GDM1 (cell line): Measurements from ENCODE around the gene HOXB4.

Source experiments
- DNase-seq: peaks from one replicate; lab custom pipeline; 2025; lab: John Stamatoyannopoulos, UW

The HOXB4 gene

GRCh38 chr17:48571826-48572417, 6.2 kb downstream of the HOXB4 start:
- DNase-seq: no peak

DNA sequence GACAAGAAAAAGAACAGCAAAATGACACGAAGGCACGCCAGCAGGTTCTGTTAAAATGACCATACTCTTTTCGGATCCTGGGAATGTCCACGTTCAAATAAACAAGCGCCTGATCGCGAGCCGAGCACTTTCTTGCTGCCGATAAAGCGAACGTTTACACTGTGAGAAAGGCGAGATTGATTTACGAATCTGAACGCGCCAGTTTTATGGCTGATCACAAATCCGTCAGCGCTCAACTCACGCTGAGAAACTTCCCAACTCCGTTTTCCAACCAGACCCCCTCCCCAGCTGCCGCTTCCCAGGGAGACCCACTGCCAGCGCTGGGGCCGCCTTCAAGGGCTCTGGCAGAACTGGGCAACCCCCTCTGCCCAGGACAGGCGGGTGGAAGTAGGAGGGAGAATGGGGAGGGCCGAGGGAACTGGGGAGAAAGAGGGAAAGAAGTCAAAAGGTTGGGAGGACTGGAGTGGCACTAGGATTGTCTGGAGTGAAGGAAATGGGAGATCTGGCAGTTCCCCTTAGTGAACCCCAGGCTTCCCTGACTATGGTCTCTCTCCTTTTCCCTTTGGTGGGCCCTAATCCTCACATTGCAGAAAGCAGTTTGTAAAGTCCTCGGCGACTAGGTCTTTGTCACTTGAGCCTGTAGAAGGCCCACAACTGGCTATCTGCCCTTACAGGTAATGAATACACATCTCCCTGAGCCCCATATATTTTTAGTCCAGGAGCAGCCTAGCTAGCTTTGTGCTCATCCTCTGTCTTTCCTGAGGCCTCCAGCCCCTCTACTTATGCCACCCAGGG, 6.9 kb downstream of the HOXB4 start:
- no peak for DNase-seq

DNA sequence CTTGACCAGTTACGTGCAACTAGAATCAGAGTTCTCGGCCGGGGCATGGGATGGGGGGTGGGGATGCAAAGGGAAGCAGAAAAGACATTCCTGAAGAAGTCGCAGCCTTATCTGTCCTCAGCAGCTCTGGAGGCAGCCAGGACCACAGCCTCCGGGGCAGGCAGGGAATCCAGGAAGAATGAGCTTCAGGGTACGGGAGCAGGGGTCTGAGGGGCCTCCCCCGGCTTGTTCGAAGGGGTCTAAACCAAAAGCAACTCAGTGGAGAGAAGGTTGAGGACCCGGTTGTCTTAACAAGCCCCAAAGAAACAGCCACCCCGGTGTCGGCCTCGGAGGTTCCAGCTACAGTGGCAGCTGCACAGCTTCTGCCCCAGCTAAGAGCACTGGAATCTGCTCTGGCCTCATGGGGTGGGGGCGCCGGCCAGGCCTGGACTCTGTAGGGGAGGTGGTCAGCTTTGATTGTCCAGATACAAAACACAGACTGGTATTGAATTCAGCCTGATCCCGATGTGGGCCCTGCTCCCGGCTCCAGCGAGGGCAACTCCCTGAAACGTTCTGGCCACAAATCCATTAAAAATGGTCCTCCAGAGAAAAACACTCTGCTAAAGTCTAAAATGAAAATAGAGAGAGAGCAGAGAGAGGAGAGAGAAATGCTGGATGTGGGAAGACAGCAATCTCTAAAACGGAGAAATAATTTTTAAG, 7.7 kb downstream of the HOXB4 start:
- no peak for DNase-seq

DNA sequence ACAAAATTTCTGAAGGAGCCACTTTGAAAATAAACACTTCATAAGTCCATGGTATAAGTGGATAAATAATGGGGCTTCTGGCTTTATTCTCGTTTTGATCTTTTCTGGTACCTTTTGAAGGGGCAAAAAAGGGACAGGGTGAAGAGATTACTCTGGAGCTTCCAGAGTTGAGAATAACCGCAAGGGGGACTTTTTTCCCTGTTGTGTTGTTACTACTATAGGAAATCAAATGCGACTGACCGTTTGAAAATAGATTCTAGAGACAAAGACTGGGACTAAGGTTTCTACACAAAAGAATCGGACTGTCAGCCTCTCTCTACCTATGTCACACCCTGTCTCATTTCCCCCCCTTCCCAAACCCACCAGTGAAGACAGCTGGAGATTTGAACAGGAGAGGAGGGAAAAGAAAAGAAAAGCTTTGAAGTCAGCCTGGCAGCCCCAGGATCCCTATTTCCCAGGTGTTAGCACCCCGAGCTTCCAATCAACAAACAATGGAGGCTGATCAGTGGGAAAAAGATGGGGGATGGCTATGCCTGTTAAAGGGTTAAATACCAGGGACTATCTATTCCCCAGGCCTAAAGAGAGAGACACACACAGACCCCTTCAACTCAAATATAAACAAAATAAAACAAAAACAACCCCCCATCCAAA, 8.4 kb downstream of the HOXB4 start:
- DNase-seq: no peak

DNA sequence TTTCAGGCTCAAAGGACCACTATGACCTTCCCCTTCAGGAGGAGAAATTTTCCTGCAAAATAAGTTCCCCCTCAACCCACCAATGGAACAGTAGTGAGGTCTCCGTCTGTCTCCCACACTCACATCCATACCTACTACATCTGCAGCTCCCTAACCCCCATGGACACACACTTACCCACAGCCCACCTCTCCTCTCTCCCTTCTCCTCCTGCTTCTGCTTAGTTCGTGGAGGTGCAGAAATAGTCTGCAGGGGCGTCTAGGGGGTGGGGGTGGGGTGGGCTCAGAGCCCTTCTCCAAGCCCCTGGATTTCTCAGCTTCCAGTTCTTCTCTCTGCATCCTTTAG, 8.9 kb downstream of the HOXB4 start:
- no peak for DNase-seq

DNA sequence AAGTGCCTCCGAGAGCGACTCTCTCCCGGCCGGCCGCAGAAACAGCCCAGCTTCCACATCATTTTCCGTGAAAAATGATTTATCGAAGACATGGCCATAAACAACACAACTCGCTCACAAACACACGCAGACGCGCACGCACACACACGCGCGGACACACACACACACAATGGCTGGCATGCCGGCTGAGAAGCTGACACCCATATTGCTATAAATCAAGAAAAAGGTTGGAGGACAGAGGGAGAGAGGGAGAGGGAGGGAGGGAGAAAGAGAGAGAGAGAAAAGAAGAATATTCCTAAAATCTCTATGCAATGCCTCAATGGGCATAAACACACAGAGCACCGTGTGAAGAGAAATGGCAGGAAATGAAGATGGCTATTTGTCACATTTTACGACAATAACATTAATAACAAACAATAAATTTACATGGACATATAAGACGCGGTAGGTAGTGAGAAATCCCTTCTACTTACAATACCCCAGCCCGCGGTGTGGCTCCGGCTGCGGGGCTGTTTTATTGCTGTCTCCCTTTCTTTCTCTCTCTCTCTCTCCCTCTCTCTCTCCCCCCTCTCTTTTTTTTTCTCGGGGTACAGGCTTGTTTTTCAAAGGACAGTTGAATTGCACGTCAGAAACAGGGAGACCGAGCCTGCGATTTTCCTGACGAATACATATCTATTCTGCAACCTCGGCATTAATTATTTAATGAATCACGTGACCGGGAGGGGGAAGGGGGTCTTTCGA, 9.5 kb downstream of the HOXB4 start:
- no peak for DNase-seq

DNA sequence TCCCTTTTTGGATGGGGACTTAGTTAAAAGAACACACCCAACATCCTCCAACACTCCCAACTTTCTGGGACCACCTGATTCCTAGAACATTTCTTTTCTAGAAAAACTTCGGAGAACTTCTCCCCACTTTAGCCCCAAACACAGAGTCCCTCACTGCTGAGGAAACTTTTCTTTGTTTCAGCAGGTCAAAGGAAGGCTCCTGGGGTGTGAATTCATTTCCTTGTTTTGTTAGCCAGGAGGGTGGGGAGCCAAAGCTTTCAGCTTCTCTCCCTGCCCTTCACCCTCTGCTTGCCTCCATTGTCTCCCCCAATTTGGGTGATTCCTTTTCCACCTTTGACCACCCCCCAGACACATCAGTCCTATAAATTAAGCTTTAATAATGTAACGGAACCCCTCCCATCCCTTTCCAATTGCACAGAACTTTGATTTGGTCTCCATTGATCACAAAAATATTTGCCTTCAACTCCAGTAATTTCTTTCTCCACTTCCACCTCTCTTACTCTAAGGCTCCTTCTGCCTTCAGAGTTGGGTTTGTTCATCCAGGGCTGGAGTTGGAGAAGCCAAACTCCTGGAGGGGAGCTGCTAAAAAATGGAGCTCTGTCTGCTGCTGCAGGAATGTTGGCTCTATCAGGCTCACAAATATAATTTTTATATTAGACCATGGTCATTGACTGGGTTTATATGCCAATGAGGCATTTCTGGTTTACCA, 10.3 kb downstream of the HOXB4 start:
- DNase-seq: no peak

DNA sequence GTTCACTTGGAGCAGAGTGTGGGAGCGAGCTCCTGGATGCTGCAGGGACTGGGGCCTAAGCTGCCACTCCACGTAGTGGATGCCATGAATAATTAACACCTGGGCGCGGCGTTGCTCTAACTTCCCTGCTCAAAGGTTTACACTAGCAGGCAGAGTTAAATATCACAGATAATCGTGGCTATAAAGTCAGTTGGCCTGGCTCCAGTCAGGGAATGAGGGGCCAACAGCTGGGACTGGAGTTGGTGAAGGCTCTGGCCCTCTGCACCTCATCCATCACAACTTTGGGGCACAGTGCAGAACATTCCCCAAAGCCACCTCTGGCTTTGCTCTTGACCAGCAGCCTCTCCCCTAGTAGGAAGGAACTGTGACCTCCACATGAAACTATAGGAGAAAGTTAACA, 10.9 kb downstream of the HOXB4 start:
- DNase-seq: no peak

GRCh38 chr17:48566717-48567116, 11.4 kb downstream of the HOXB4 start:
- DNase-seq: no peak

DNA sequence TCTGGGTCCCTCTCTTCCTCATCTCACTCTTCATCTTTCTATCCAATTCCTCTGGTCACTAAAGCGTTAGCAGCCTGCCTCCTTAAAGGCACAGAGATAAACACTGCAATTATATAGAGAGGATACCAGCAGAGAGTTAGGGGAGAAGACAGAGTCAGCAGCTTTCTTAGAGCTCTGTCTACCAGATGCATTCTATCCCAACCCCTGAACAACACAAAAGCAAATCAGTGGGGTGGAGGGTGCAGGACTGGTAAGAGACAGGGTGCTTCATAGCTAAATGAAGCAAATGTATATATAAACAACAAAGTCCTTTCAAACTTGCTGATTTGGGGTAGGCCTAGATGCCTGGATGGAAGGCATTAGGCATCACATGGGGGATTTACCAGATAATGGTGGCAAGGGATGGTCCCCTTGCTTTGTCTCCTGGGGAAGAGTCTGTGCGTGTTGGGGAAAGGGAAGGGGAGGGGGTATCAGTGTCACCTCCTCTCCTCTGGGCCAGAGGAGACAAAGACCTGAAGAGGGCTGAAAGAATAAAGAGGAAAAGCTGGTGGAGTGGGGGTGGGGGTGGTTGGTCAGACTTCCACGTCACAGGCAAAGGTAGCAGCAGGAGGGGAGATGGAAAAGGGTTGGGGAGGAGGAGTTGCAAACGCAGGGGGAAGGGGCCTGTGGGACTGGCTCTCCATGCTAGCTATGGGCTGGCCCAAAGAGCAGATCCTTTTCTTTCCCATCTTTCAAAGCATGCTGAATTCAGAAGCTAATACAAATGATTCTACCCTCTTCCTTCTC, 12.0 kb downstream of the HOXB4 start:
- no peak for DNase-seq

DNA sequence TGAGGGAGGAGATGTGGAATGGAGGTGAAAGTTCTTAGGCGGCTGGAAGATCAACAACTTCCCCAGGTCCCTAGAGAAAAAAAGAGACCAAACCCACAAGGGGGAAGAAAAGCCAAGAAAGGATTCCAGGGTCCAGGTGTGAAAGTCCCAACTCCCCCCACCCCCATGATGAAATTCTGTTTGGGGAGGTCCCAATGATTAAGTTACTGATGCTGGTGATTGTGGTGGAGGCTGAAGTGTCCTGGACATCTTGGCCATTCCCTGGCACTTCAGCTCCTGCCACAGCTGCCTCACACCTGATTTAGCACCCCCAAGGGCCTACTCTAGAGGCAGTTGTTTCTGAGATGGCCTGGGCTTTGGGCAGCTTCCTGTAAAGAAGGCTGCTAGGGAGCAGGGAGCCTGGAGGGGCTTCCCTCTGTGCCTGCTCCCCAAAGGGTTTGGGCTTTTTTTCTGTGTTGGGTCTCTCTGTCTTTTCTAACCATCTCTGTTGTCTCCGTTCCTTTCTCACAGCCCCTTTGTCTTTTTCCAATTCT, 13.1 kb downstream of the HOXB4 start:
- DNase-seq: no peak

DNA sequence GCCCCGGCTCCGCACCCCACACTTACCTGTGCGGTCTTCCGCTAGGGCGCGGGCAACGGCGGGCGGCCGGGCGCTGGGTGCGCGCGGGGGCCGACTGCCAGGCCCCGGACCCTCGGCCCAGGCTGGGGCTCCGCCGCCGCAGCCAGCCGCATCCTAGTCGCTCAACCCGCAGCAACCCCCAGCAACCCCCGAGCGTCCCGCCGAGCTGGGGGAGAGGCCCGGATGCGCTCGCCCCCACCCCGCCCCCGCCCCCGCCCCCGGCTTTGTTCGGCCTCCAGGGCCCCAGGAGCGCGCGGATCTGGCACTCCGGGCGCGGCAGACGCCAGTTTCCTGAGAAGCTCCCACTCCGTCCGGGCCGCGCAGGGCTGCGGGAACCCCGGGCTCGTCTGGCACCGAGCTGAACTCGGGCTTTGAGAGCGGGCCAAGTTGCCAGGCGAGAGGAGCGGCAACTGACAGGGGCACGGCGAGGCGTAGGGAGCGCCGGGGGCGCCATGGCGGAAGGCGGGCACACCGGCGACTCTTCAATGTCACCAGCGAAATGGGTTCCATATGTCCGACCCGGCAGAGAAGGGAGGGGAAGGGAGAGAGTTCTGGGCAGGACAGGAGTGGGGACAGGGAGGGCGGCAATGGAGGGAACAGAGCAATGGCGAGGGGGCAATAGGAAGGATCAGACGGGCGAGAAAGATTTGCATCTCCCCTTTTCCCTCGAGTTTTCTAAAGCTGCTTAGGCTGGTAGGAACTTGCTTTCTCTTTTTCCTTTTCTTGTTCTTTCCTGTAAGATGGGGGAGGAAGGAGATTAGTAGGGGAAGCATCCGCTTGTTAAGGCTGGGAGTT, 13.7 kb downstream of the HOXB4 start:
- no peak for DNase-seq

DNA sequence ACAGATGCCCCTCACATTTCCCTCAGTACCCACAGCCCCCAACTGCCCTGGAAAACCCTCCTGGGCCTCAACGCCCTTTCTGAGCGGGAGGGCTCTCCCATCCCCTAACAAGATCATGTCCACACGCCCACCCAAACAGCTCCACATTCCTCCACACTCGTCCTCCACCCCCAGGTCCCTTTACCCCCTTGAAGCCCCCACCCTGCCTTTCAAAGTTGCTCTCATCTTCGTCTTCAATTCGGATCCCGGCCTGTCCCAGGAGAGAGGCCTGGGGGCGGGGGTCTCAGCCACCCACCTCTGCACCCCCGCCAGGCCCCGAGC, 14.3 kb downstream of the HOXB4 start:
- DNase-seq: no peak

GRCh38 chr17:48563385-48563838, 14.7 kb downstream of the HOXB4 start:
- DNase-seq: no peak

DNA sequence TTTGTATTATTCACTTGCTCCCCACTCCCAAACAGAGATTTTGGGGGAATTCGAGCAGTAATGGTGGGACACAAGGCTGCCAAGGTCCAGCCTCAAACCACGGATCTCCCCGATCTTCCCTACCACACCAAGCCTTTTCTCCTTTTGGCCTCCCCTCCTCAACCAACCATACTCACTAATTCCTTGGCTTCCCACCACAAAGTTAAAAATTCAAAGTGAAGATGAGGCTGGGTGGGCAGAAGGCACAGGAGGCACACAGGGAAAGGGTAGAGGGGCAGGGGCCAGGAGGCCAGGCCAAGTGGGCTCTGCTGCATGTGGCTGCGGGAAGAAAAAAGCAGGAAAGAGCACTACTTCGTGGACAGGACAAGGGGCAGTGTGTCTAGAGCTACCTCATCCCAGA, 15.2 kb downstream of the HOXB4 start:
- no peak for DNase-seq

DNA sequence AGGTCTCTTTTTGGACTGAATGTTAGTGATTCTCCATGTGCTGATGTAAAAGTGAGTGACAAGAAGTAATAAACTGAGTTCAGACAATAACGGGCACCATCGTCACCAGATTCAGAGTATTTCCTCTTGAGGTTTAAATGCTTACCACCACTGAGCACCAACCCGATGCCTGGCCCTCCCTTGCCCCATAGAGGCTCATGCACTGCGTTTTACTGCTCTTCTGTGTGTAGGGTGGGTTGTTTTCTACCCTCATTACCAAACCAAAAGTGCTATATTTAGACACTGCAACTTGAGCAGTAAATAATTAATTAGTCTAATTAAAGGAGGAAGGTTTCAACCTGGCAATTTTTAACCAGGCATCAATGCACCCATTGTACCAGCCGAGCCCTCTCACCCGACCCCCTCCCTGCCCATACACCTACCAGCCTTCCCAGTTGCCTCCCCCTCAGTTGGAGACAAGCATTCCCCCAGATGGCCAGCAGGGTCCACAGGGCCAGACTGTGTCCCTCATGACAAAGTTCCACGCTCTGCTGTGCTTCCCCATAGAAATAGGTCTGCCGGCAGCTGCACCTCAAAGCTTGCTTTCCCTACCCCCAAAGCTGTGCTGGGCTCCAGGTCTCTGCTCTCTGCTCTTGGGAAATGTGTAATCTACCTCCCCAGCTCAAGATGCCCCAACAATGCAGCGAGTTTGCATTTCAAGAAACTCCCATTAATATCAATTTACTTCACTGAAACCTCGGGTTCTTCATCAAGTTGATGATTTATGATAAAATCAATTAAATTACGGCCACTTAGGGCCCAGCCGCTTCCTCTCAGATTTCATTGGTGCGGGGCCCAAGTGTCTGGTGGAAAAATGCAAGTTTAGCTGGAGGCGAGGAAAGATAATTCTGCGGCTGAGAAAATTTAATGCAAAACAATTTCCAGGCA, 16.0 kb downstream of the HOXB4 start:
- no peak for DNase-seq

GRCh38 chr17:48559840-48560817, 18.0 kb downstream of the HOXB4 start:
- no peak for DNase-seq
